HG03039 (cell line): ENCODE measurements around the gene TRPM2.
"Not testable (repeated sequence)": the region's sequence is repeated elsewhere in the genome, so short reads cannot be mapped to it uniquely, and the experiment has no call there.

Experiments
- ATAC-seq: cut with Tn5 transposase; IDR thresholded peaks from one replicate; pipeline ENCODE4 v1.9.1; 2021; ENCODE audit warnings: mild to moderate bottlenecking, moderate library complexity; ENCODE audit not compliant: unreplicated experiment

The TRPM2 gene

DNA sequence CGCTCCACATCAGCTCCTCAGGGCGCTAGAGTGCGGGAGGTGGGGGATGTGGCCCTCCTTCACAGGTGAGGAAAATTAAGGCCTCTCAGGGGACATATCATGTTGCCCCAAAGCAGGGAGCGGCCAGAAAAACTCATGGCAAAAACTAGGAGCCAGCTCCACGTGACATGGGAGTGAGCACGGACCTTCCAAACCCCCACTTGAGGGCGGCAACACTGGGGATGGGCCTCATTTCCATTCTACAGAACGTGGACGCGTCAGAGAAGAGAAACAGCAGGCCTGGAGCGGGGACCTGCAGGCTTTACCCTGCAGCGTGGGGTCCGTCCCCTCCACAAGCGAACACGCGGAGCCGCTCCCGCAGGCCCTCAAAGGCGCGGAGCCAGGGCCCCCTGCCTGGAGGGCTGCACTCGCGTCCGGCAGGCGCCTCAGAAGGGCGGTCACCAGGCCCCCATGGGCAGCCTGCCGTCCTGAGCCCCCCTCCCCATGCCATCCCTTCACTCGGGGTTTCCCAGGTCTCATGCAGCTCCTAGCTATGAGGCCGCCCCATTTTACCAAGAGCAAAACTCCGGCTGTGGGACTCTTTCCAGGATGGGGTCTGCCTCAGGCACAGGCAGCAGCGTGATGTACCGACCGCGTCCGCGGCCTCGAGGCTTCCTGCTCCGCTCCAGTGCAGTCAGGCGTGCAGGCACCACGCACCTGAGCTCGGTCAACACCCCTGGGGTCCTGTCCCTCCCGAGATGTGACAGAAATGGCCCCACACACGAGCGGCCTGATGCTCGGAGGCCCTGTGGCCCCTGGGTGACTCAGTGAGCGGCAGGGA is 19.7 kb upstream of the TRPM2 start:
- ATAC-seq: no peak

DNA sequence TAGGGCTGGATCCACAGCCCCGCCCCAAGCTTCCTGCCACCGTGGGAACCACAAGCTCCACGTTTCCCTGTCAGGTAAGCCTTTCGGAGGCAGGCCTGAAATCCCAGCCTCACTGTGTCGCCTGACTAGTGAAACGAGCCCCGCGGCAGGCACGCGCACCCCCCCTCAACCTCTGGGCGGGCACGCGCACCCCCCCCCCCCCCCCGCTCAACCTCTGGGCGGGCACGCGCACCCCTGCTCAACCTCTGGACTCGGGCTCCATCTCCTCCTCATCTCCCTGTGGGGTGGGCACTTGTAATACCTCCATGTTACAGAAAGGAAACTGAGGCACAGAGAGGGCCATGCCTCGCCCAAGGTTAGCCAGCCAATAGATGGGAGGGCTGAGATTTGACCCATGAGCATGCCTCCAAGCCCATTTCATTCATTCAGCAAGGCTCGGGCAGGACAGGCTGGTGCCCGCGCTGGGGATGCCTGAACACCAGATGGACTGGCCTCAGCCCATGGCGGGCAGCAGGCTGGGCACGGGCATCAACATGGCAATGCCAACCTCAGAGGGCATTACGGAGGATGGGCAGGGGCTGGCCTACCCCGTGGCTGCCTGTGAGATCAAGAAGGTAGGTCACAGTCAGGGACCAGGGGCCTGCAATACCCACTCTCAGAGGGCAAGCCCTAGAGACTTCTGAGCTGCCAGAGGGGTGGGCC is 18.9 kb upstream of the TRPM2 start:
- no peak for ATAC-seq

GRCh38 chr21:44335266-44336059 is 18.0 kb upstream of the TRPM2 start:
- ATAC-seq: no peak

GRCh38 chr21:44337449-44337848 is 16.0 kb upstream of the TRPM2 start:
- no peak for ATAC-seq

- ATAC-seq: no peak
Observed at GRCh38 chr21:44337941-44338895, 15.2 kb upstream of the TRPM2 start.

DNA sequence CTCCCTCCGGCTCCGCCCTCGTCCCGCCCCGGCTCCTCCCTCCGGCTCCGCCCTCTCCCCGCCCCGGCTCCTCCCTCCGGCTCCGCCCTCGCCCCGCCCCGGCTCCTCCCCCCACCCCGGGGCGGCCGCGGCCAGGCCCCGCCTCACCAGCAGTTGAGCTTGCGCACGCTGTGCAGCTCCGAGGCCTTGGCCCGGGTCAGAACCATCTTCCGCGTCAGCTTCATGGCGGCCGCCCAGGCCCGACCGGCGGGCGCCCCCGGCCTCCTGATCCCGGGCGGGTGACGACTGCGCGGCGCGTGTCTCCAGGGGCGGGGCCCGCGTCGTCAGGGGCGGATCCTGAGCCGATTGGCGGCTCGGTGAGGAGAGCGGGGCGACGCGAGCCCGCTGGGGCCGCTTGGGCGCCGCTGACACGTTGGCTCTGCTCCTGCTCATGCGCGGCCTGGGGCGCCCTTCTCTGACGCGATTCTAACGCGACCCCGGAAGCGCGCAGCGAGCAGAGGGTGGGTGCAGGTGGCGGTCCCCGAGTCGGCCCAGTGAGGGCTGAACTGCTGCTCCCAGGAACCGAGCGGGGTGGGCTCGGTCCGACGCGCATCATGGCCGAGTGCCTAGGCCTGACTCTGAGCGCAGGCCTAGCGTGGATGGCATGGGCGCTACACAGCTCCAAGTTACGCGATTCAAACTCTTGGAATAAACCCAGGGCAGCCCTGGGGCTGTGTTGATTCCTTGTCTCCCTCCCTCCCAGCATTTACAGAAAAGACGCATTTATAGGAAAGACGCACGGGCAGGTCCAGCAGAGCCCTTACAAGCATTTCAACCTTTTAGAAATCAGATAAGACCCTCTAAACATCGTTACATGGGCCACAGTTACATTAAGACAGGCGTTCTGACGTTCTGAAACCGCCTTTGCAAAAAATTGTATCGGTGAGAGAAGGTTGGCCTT is 14.2 kb upstream of the TRPM2 start, which contains the start of gene CFAP410:
CFAP410 (minus strand) TSS at position 420 of the 940 bp plus-strand sequence; CDS start at position 224, 196 bp downstream.
- ATAC-seq: peak; percentile 74

- not testable (repeated sequence) for ATAC-seq
Observed at GRCh38 chr21:44341726-44342458, 11.5 kb upstream of the TRPM2 start.

- ATAC-seq: not testable (repeated sequence)
Observed at GRCh38 chr21:44342981-44343380, 10.4 kb upstream of the TRPM2 start.

- no peak for ATAC-seq
Observed at GRCh38 chr21:44344541-44345183, 8.8 kb upstream of the TRPM2 start.

- no peak for ATAC-seq
Observed at GRCh38 chr21:44345495-44345894, 7.9 kb upstream of the TRPM2 start.

GRCh38 chr21:44347911-44348451 is 5.4 kb upstream of the TRPM2 start:
- ATAC-seq: no peak

- no peak for ATAC-seq
Observed at GRCh38 chr21:44348861-44349260, 4.6 kb upstream of the TRPM2 start.

GRCh38 chr21:44349416-44349846 is 4.0 kb upstream of the TRPM2 start:
- no peak for ATAC-seq

- no peak for ATAC-seq
Observed at GRCh38 chr21:44349847-44350772, 3.3 kb upstream of the TRPM2 start.

GRCh38 chr21:44350773-44351481 is 2.5 kb upstream of the TRPM2 start:
- ATAC-seq: no peak
